ENCODE data around the gene ALOX15. TPM values are rescaled to one million over a fixed set of nuclear protein-coding genes. Genes with fewer than 3 reads are reported as not detected.
"Not testable (repeated sequence)": the region's sequence is repeated elsewhere in the genome, so short reads cannot be mapped to it uniquely, and the experiment has no call there.

The ALOX15 gene
- total RNA-seq, 1 donor from 2014 or later = not detected

DNA sequence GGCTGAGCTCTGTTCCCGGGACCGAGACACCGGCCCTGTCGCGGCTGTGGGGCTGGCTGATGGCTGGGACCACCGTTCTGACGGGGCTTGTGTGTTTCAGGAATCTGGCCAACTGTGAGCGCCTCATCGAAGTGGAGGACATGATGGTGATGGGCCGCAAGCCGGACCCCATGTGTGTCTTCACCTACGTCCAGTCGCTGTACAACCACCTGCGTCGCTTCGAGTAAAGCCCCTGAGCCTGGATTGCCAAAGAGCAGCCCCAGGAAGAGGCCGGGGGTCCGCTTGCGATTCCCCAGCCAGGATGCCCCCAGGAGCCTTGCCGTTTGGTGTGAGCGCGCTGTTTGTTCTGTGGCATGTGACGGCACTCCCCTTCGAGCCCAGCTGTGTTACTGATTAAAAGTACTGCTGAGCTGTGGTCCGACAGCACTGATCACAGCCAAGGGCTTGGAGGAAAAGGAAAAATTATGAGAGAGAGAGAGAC lies 34.2 kb downstream of the ALOX15 start:
- Mint-ChIP-seq H3K27ac (no peak overlapping the region), H3K36me3 (ENCODE audit: low read depth) (no peaks in the 10 kb centered on the region), H3K9me3 (no peaks in the 10 kb centered on the region), H3K4me1 (no peaks in the 10 kb centered on the region), H3K27me3 (peaks cover 31% of the 10 kb centered on the region), H3K4me3 (no peak overlapping the region)
- TF ChIP-seq, protein P1, sequence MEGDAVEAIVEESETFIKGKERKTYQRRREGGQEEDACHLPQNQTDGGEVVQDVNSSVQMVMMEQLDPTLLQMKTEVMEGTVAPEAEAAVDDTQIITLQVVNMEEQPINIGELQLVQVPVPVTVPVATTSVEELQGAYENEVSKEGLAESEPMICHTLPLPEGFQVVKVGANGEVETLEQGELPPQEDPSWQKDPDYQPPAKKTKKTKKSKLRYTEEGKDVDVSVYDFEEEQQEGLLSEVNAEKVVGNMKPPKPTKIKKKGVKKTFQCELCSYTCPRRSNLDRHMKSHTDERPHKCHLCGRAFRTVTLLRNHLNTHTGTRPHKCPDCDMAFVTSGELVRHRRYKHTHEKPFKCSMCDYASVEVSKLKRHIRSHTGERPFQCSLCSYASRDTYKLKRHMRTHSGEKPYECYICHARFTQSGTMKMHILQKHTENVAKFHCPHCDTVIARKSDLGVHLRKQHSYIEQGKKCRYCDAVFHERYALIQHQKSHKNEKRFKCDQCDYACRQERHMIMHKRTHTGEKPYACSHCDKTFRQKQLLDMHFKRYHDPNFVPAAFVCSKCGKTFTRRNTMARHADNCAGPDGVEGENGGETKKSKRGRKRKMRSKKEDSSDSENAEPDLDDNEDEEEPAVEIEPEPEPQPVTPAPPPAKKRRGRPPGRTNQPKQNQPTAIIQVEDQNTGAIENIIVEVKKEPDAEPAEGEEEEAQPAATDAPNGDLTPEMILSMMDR (IDR thresholded peaks at IDR 0.05) = no peak
- CTCF ChIA-PET = no interaction called here
- no peak for DNase-seq
- no peak for ATAC-seq (ENCODE audit: low read depth)
- intact Hi-C loops (cut with micrococcal nuclease) = no loop called here
- POLR2A ChIA-PET = no interaction called here

DNA sequence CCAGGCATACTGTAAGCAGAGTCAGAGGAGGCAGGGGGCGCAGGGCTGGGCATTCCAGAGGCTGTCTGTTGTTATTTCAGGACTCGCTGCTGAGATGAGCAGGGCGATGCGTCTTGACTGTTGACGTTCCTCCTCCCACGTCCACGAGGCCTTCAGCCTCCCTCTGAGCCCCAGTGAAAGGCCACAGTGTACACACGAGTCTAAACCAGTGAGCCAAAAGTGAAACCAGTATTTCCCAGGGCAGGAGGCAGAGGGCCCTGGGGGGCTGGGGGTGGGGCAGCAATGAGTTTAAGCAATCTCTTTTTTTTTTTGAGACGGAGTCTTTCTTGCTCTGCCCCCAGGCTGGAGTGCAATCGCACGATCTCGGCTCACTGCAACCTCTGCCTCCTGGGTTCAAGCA lies 35.7 kb downstream of the ALOX15 start:
- H3K27ac Mint-ChIP-seq = no peak overlapping the region
- peaks cover 31% of the 10 kb centered on the region for H3K27me3 Mint-ChIP-seq
- H3K4me1 Mint-ChIP-seq = no peaks in the 10 kb centered on the region
- POLR2A ChIA-PET = no interaction called here
- CTCF ChIA-PET = no interaction called here
- intact Hi-C loops (cut with micrococcal nuclease) = no loop called here
- no peak overlapping the region for H3K4me3 Mint-ChIP-seq
- no peak for DNase-seq
- ATAC-seq (ENCODE audit: low read depth) = no peak
- H3K36me3 Mint-ChIP-seq (ENCODE audit: low read depth) = no peaks in the 10 kb centered on the region
- no peaks in the 10 kb centered on the region for H3K9me3 Mint-ChIP-seq
- TF ChIP-seq, protein P1 (IDR thresholded peaks at IDR 0.05) = no peak

DNA sequence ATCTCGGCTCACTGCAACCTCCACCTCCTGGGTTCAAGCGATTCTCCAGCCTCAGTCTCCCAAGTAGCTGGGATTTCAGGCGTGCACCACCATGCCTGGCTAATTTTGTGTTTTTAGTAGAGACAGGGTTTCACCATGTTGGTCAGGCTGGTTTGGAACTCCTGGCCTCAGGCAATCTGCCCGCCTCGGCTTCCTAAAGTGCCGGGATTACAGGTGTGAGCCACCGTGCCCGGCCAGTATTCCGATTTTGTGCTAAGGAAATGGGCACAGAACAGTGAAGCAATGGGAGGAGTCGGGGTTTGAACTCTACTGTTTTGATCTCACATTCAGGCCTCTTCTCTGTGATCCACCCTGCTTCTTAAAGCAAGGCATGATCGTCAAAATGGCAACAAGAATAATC lies 36.7 kb downstream of the ALOX15 start:
- POLR2A ChIA-PET; DNase-seq; H3K27ac Mint-ChIP-seq; CTCF ChIA-PET; ATAC-seq (ENCODE audit: low read depth); intact Hi-C loops (cut with micrococcal nuclease); H3K36me3 Mint-ChIP-seq (ENCODE audit: low read depth); H3K4me1 Mint-ChIP-seq; H3K9me3 Mint-ChIP-seq; H3K4me3 Mint-ChIP-seq: not testable (repeated sequence)
- peaks cover 36% of the 10 kb centered on the region for H3K27me3 Mint-ChIP-seq

DNA sequence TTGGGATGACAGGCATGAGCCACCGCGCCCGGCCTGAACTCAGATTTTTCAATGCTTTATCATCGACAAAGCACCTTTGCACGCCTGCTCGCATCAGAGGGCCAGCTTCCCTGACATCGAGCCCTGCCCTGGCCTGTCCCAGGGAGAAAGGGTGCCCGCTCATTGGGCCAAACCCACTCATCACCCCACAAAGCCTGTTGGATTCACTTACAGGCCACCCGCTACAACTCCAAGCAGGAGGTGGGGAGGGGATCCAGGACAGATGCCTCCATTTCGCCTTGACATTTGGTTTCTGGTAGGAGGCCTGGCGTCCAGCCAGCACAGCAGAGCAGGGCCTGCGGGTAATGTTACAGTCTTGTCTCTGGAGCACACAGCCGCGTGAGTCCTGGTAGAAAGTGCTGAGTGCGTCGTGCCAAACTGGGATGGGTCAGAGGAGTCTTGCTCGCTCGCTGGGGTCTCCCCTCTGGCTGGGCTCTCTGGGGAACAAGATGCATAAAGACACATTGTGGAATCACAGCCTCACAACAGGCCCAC lies 37.3 kb downstream of the ALOX15 start:
- intact Hi-C loops (cut with micrococcal nuclease) = no loop called here
- Mint-ChIP-seq H3K4me3 (no peak overlapping the region), H3K27ac (no peak overlapping the region), H3K27me3 (peaks cover 34% of the 10 kb centered on the region), H3K9me3 (no peaks in the 10 kb centered on the region), H3K4me1 (no peaks in the 10 kb centered on the region), H3K36me3 (ENCODE audit: low read depth) (no peaks in the 10 kb centered on the region)
- TF ChIP-seq, protein P1 (IDR thresholded peaks at IDR 0.05) = no peak
- ChIA-PET POLR2A (no interaction called here), CTCF (no interaction called here)
- ATAC-seq (ENCODE audit: low read depth) (no peak), DNase-seq (no peak)

DNA sequence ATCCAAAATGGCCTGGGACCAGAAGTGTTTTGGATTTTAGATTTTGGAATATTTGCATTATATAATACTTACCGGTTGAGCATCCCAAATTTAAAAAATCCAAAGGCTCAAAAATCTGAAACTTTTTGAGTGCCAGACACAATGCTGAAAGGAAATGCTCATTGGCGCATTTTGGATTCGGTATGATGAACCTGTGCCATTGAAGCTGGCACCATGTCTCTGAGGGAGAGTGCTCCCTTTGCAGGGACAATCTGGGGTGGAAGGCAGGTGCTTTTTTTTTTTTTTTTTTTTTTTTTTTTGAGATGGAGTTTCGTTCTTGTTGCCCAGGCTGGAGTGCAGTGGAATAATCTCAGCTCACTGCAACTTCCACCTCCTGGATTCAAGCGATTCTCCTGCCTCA lies 39.4 kb downstream of the ALOX15 start:
- ChIA-PET CTCF (no interaction called here), POLR2A (no interaction called here)
- peaks cover 22% of the 10 kb centered on the region for H3K27me3 Mint-ChIP-seq
- no peak overlapping the region for H3K4me3 Mint-ChIP-seq
- DNase-seq (no peak), ATAC-seq (ENCODE audit: low read depth) (no peak)
- TF ChIP-seq, protein P1 (IDR thresholded peaks at IDR 0.05) = no peak
- no peaks in the 10 kb centered on the region for H3K36me3 Mint-ChIP-seq (ENCODE audit: low read depth)
- intact Hi-C loops (cut with micrococcal nuclease) = no loop called here
- no peak overlapping the region for H3K27ac Mint-ChIP-seq
- H3K4me1 Mint-ChIP-seq = no peaks in the 10 kb centered on the region
- H3K9me3 Mint-ChIP-seq = no peaks in the 10 kb centered on the region

DNA sequence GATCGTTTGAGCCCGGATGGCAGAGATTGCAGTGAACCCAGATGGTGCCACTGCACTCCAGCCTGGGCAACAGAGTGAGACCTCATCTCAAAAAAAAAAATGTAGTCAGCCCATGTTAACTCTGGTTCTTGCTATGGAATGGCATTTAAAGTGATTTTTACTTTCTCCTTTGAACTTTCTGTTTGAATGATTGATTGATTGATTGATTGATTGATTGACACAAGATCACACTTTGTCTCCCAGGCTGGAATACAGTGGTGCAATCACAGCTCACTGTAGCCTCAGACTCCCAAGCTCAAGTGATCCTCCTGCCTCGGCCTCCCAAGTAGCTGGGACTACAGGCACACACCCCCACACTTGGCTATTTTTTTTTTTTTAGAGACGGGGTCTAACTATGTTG lies 40.2 kb downstream of the ALOX15 start:
- Mint-ChIP-seq H3K36me3 (ENCODE audit: low read depth) (no peaks in the 10 kb centered on the region), H3K27ac (no peak overlapping the region), H3K4me3 (no peak overlapping the region), H3K9me3 (no peaks in the 10 kb centered on the region), H3K27me3 (peaks cover 23% of the 10 kb centered on the region), H3K4me1 (no peaks in the 10 kb centered on the region)
- ATAC-seq (ENCODE audit: low read depth) (no peak), DNase-seq (no peak)
- TF ChIP-seq, protein P1 (IDR thresholded peaks at IDR 0.05) = no peak
- CTCF ChIA-PET = no interaction called here
- intact Hi-C loops (cut with micrococcal nuclease) = no loop called here
- POLR2A ChIA-PET = no interaction called here
